GM23248 (cell line): ENCODE measurements around the gene RASAL2.

Source experiments
- EZH2 ChIP-seq: fragments of 200-600 bp; sonication (generic); IDR thresholded peaks from 2 replicates; pipeline ENCODE4 v1.6.1; 2018; ENCODE audit warnings: antibody characterized with exemption, mild to moderate bottlenecking; ENCODE audit not compliant: insufficient read depth, poor library complexity, severe bottlenecking
- EZH2phosphoT487 ChIP-seq: fragments of 200-600 bp; sonication (generic); IDR thresholded peaks from 2 replicates; pipeline ENCODE4 v1.6.1; 2018; ENCODE audit warnings: antibody characterized with exemption, moderate library complexity, mild to moderate bottlenecking, low read depth; ENCODE audit not compliant: insufficient read depth

- TF ChIP-seq EZH2 (no peak), EZH2phosphoT487 (no peak)
Measured at GRCh38 chr1:178418284-178418955, 324.5 kb downstream of the RASAL2 start.
